ENCODE measurements around the gene VPS13C.
"Not testable (repeated sequence)": the region's sequence is repeated elsewhere in the genome, so short reads cannot be mapped to it uniquely, and the experiment has no call there.

Gene VPS13C

GRCh38 chr15:62027263-62027565 lies 33.0 kb downstream of the VPS13C start:
- no peak for DNase-seq

GRCh38 chr15:62026487-62027262 lies 33.6 kb downstream of the VPS13C start:
- no peak for DNase-seq

- no peak for DNase-seq
These were observed 38.2 kb downstream of the VPS13C start for GRCh38 chr15:62021991-62022600.

DNA sequence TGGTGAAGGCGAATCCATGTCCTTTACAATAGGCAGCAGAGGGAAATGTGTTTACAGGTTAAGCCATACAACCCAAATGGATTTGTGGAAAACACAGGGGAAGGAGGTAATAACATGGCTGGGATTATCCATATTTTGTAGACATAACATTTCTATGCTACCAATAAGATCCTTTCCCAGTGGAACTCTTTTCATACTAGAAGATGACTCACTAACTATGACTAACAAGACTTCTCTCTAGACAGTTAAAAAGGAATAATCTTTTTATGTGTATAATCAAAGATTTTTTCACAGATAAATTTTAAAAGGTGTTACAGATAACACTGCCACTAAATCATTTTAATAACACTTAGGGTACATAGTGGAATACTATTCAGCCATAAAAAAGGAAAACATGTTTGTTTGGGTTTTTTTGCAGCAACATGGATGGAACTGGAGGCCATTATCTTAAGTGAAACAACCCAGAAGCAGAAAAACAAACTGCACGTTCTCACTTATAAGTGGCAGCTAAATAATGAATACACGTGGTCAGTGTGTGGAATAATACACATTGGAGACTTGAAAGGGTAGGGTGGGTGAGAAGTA lies 39.6 kb downstream of the VPS13C start:
- no peak for DNase-seq

DNA sequence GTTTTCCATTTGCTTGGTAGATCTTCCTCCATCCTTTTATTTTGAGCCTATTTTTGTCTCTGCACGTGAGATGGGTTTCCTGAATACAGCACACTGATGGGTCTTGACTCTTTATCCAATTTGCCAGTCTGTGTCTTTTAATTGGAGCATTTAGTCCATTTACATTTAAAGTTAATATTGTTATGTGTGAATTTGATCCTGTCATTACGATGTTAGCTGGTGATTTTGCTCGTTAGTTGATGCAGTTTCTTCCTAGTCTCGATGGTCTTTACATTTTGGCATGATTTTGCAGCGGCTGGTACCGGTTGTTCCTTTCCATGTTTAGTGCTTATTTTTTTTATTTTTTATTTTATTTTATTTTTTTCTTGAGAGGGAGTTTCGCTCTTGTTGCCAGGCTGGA lies 54.9 kb downstream of the VPS13C start:
- not testable (repeated sequence) for DNase-seq

GRCh38 chr15:61997786-61998185 lies 62.5 kb downstream of the VPS13C start:
- no peak for DNase-seq

DNA sequence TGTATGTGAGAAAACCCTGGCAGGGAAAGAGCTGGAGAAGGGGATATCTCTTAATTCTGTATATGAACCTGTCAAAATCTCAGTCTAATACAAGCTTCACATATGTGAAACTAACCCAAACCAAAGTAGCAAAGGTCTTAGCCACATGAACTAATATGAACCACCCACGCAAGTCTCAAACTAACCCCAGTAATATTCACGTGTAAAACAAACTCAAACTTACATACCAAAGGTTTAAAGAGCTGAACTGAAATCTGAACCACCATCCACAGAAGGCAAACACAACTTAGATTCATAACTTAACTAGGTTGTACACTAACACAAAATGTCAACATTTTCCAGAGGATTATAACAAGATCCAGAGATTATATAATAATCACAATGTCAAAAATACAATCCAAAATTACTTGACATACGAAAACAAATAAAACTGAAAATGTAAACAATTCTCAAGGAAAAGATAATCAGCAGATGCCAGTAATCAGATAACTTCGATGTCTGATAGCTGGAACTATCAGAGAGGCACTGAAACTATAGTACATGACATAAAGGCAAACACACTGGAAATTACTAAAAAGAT lies 64.1 kb downstream of the VPS13C start:
- no peak for DNase-seq

DNA sequence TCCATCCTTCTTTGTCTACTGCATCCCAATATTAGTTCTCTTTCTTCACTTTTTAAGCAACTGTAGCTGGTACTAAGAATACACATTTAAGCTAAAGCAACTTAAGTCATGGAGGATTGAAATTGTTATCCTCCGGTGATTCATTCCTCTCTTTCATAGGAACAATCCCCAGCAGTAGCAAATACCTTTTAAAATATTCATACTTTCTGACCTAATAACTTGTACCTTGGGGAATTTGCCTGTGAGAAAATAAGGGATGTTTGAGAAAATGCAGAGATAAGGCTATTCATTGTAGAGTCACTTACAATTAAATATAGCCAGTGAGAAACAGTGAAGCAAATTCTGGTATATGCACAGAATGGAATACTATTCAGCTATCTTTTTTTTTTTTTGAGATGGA lies 66.0 kb downstream of the VPS13C start:
- DNase-seq = no peak

- no peak for DNase-seq
These were observed 67.7 kb downstream of the VPS13C start for GRCh38 chr15:61992518-61992917.

DNA sequence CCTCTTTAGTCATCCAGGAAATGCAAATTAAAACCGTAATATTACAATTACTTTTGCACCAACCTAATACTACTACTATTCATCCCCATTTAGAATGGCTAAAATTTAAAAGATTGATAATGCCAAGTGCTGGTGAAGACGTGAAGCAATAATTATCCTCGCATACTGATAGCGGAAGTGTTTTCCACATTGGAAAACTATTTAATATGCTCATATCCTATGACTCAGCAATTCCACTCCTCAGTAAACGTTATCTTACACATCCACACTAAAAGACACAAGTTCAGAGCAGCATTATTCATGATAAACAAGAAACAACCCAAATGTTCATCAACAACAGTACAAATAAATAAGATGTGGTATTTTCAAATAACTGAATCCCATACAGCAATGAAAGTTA lies 70.6 kb downstream of the VPS13C start:
- DNase-seq = no peak

GRCh38 chr15:61987824-61988223 lies 72.4 kb downstream of the VPS13C start:
- DNase-seq = no peak

- DNase-seq = no peak
These were observed 77.2 kb downstream of the VPS13C start for GRCh38 chr15:61983081-61983480.

DNA sequence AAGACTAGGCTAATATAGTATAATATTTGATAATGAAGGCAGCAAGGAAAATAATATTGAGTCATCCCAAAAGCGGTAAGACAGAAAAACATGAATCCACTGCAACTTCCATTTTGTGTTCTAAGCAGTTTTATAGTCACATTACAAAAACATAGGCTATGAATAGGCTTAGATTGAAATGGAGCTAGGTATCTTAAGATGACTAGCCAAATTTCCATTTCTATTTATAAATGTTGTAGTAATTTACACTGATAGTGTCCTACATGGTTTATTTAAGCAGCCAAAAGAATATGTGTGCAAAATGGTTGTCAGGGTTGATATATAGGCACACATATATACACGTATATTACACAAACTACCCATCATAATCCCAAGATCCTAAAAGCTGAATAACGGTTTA lies 82.0 kb downstream of the VPS13C start:
- no peak for DNase-seq

DNA sequence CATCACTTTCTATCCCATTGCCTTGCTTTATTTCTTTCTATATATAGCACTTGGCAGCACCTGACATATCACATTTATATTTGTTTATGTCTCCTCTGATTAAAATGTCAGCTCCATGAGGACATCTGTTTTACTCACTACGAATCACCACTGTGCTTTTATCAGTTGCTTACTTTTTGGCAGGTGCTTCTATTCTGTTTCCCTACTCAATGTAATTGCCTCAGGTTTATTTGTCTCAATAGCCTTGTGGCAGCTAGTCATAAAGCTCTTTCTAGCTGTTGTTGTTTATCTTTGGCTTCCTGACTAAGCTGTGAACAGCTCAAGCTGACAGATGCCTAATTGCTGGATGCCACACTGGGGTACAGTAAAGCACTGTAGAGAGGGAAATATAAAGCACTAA lies 85.5 kb downstream of the VPS13C start:
- DNase-seq = no peak

DNA sequence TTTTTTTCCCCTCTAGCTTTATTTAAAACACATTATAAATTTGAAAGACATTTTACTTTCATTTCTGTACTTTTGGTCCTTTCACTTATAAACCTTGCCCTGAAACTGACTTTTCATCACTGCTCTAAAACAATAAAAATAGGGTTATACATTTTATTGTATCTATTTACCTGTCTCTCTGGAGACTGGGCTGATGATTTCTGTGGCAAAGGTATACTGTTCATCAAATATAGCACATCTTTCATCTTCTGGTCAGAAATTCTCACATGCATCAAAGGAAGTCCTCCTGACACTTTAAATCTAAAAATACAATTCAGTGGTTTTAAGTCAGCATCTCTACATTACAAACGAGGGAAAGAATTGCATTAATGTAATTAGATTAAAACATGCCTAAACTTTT lies 86.1 kb downstream of the VPS13C start:
- no peak for DNase-seq

DNA sequence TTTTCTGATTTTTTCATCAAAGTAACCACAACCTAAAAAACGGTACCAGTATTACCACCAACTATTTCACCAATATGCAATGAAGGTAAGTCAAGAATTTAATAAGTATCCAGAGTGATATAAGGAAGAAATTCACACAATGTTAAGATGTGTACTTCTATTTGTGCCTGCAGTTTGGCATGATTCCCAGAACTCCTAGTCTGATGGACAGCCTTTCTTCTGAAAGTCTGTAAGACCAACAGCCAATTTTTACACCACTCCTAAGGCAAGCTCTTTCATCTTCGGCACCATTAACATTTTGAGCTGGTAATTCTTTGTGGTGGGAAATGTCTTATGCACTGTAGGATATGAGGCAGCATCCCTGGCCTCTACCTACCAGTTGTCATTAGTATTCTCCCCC lies 108.3 kb downstream of the VPS13C start:
- no peak for DNase-seq

GRCh38 chr15:61946778-61947177 lies 113.5 kb downstream of the VPS13C start:
- DNase-seq = no peak

DNA sequence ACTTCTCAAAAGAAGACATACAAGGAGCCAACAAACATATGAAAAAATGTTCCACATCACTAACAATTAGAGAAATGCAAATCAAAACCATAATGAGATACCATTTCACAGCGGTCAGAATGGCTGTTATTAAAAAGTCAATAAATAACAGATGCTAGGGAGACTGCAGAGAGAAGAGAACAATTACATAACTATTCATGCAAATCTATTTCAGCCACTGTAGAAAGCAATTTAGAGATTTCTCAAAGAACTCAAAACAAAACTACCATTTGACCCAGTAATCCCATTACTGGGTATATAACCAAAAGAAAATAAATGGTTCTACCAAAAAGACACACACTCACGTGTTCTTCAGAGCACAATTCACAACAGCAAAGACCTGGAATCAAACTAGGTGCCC lies 116.3 kb downstream of the VPS13C start:
- DNase-seq = no peak

GRCh38 chr15:61938249-61938648 lies 122.0 kb downstream of the VPS13C start:
- no peak for DNase-seq

DNA sequence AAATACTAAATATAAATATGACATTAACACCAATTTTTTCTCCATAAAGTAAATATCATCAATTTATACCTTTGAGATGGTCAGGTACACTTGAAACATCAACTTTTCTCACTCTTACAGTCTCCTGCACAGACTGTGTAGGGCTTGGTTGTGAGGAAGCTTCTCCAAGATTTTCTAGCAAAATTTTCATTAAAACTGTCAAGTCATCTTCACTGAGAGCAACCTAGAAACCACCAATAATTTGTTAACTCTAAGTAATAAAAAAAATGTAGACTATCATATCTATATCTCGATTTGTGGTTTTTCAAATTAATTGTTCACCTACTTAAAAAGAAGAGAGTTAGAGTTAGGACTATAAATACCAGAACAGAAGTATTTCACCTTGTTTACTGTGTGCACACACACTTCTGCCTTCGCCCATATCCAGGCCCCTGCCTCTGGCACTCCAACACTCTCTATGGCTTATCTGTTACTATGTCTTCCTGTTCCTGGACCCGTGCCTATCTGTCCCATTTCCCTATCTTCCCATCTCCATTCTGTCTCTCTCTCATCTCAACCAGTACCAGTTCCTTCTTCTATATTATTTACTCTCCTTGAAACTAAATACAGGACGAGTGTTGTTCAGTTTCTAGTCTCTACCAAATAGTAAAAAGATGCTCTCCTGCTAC lies 123.6 kb downstream of the VPS13C start:
- no peak for DNase-seq

GRCh38 chr15:61935493-61935892 lies 124.8 kb downstream of the VPS13C start:
- DNase-seq = no peak

DNA sequence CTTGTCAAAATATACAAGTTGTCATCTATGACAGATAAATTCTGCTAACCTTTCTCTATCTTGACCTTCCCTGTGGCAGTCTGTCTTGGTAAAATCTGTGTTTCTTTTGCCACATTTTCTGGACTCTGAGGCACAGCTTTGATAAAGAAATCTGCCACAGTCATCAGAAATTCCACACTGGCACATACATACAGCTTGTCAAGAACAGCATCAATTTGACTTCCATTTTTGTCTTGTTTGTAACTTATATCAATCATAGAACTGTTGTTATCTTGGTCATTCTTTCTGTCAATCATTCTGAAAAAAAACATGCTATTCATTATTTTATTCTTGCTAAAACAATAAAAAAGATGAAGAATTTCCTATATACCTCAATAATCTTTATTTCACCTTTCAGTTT lies 130.8 kb downstream of the VPS13C start:
- no peak for DNase-seq

GRCh38 chr15:61923173-61923572 lies 137.1 kb downstream of the VPS13C start:
- no peak for DNase-seq

GRCh38 chr15:61921093-61921492 lies 139.2 kb downstream of the VPS13C start:
- no peak for DNase-seq

All from activated gamma-delta T cell treated with Interleukin-2 at 50 U/mL for 16 hours (primary cell).